GM23248 (cell line): ENCODE data around the gene NKIRAS1. TPM values are rescaled to one million over a fixed set of nuclear protein-coding genes. Genes with fewer than 3 reads are reported as not detected.

ENCODE experiments used
- DNase-seq: peaks from one replicate; pipeline ENCODE4 v3.0.0-alpha.2; 2015
- H2AFZ ChIP-seq: fragments of 200-600 bp; sonication (generic); 2 replicates; pipeline ENCODE4 v1.6.1; 2016; ENCODE audit warnings: antibody characterized with exemption
- H3F3A ChIP-seq: fragments of 200-600 bp; sonication (generic); 2 replicates; pipeline ENCODE4 v1.6.1; 2016; ENCODE audit warnings: mild to moderate bottlenecking, antibody characterized with exemption, mixed run types; ENCODE audit not compliant: insufficient read depth
- H3K27ac ChIP-seq: fragments of 200-600 bp; sonication (generic); 2 replicates; pipeline ENCODE4 v1.5.1; 2016; ENCODE audit warnings: mild to moderate bottlenecking
- H3K27me3 ChIP-seq: fragments of 200-600 bp; sonication (generic); replicated peaks from 2 replicates; pipeline ENCODE4 v1.6.1; 2016; ENCODE audit warnings: mild to moderate bottlenecking; ENCODE audit not compliant: insufficient read depth
- H3K36me3 ChIP-seq: fragments of 200-600 bp; sonication (generic); 2 replicates; pipeline ENCODE4 v1.6.1; 2016; ENCODE audit warnings: low read depth, mild to moderate bottlenecking
- H3K4me1 ChIP-seq: fragments of 200-600 bp; sonication (generic); 2 replicates; pipeline ENCODE4 v1.6.1; 2016; ENCODE audit warnings: mild to moderate bottlenecking; ENCODE audit not compliant: insufficient read depth
- H3K4me2 ChIP-seq: fragments of 200-600 bp; sonication (generic); one replicate; pipeline ENCODE4 v1.6.1; 2016; ENCODE audit warnings: mild to moderate bottlenecking; ENCODE audit not compliant: unreplicated experiment
- H3K4me3 ChIP-seq: fragments of 200-600 bp; sonication (generic); 2 replicates; pipeline ENCODE4 v1.5.1; 2016; ENCODE audit warnings: mild to moderate bottlenecking
- H3K79me2 ChIP-seq: fragments of 200-600 bp; sonication (generic); 2 replicates; pipeline ENCODE4 v1.6.1; 2016; ENCODE audit warnings: mild to moderate bottlenecking; ENCODE audit not compliant: insufficient read depth
- H3K9ac ChIP-seq: fragments of 200-600 bp; sonication (generic); 2 replicates; pipeline ENCODE4 v1.6.1; 2016; ENCODE audit warnings: mild to moderate bottlenecking
- H3K9me2 ChIP-seq: fragments of 200-600 bp; sonication (generic); 2 replicates; pipeline ENCODE4 v1.6.1; 2016; ENCODE audit warnings: mixed run types, mild to moderate bottlenecking, moderate library complexity; ENCODE audit not compliant: insufficient read depth
- H3K9me3 ChIP-seq: fragments of 200-600 bp; sonication (generic); one replicate; pipeline ENCODE4 v1.6.1; 2017; ENCODE audit warnings: low read depth
- H4K20me1 ChIP-seq: fragments of 200-600 bp; sonication (generic); 2 replicates; pipeline ENCODE4 v1.6.0; 2016; ENCODE audit not compliant: insufficient read depth
- EZH2 ChIP-seq: fragments of 200-600 bp; sonication (generic); IDR thresholded peaks from 2 replicates; pipeline ENCODE4 v1.6.1; 2018; ENCODE audit warnings: antibody characterized with exemption, mild to moderate bottlenecking; ENCODE audit not compliant: insufficient read depth, poor library complexity, severe bottlenecking
- EZH2phosphoT487 ChIP-seq: fragments of 200-600 bp; sonication (generic); IDR thresholded peaks from 2 replicates; pipeline ENCODE4 v1.6.1; 2018; ENCODE audit warnings: antibody characterized with exemption, moderate library complexity, mild to moderate bottlenecking, low read depth; ENCODE audit not compliant: insufficient read depth
- WGBS, 2 experiments: methylation state at CpG; one replicate each; pipeline ENCODE4 v1.1.6; 2015 to 2017; ENCODE audit warnings: low lambda C conversion rate in 2 of 2, low coverage in 1 of 2; ENCODE audit errors: missing lambda C conversion rate in 2 of 2; 5-methylcytosine and 5-hydroxymethylcytosine counted together
- in situ Hi-C: fragments of 300-500 bp; cut with MboI; formaldehyde crosslinking; loops from 2 replicates; pipeline ENCODE4 v1.15.0; 2020
- polyA plus RNA-seq: library from polyadenylated mRNA; unstranded; fragments of >200 nt; fragmentation: Nextera tagmentation; extraction: Ambion mirVana; gene quantifications from 2 replicates; pipeline ENCODE4 v1.2.1, GENCODE V29; 2016
- total RNA-seq: library from RNA; depleted of rRNA; stranded (reverse); fragments of >200 nt; shearing (Covaris generic); gene quantifications from 2 replicates; pipeline ENCODE4 v1.2.3, GENCODE V29; 2014

Gene NKIRAS1
- total and polyA plus RNA-seq, 2 experiments from 2014 or later, result 15.0 to 17.2 TPM

GRCh38 chr3:23911397-23911796 lies 5.4 kb downstream of the NKIRAS1 start:
- Histone ChIP-seq H3K4me1 (peaks cover 20% of the 10 kb centered on the region), H2AFZ (no peak overlapping the region), H3K9me2 (no peaks in the 10 kb centered on the region), H3K36me3 (peaks cover 16% of the 10 kb centered on the region), H3K4me2 (no peak overlapping the region), H3K27ac (no peak overlapping the region), H3K79me2 (peaks cover 59% of the 10 kb centered on the region), H3K9ac (no peak overlapping the region), H3K9me3 (no peaks in the 10 kb centered on the region), H3K4me3 (no peak overlapping the region), H3F3A (peaks cover 21% of the 10 kb centered on the region), H3K27me3 (no peaks in the 10 kb centered on the region), H4K20me1 (no peaks in the 10 kb centered on the region)
- WGBS, 2 experiments, result 92 to 100% methylated on average over 2 of the region's 2 CpGs
- TF ChIP-seq EZH2phosphoT487 (no peak), EZH2 (no peak)
- in situ Hi-C loops, result no loop called here
- DNase-seq, result no peak

GRCh38 chr3:23909341-23909740 lies 7.4 kb downstream of the NKIRAS1 start:
- Histone ChIP-seq H3K9me2 (no peaks in the 10 kb centered on the region), H2AFZ (no peak overlapping the region), H3K4me1 (peaks cover 5% of the 10 kb centered on the region; the same call in 1 of the 2 replicates), H3K79me2 (peaks cover 39% of the 10 kb centered on the region), H3K4me3 (no peak overlapping the region), H3K4me2 (no peak overlapping the region), H4K20me1 (no peaks in the 10 kb centered on the region), H3K9ac (no peak overlapping the region), H3K27me3 (no peaks in the 10 kb centered on the region), H3K27ac (no peak overlapping the region), H3K36me3 (peaks cover 16% of the 10 kb centered on the region), H3F3A (0 out of 2 replicates have a peak, but pooled peaks cover 2% of the 10 kb centered on the region), H3K9me3 (no peaks in the 10 kb centered on the region)
- in situ Hi-C loops, result no loop called here
- 92 to 95% methylated on average over 7 of the region's 7 CpGs for WGBS, 2 experiments
- no peak for DNase-seq
- no peak for TF ChIP-seq EZH2
- no peak for TF ChIP-seq EZH2phosphoT487

- Histone ChIP-seq H3K36me3 (peaks cover 12% of the 10 kb centered on the region), H4K20me1 (no peaks in the 10 kb centered on the region), H3K4me2 (no peak overlapping the region), H3K79me2 (no peaks in the 10 kb centered on the region), H3K9ac (no peak overlapping the region), H3K9me2 (no peaks in the 10 kb centered on the region), H3K4me3 (no peak overlapping the region), H3K27ac (no peak overlapping the region), H3K9me3 (no peaks in the 10 kb centered on the region), H3K27me3 (no peaks in the 10 kb centered on the region), H3F3A (0 out of 2 replicates have a peak, but pooled peaks cover 3% of the 10 kb centered on the region), H2AFZ (no peak overlapping the region), H3K4me1 (no peaks in the 10 kb centered on the region; the same call in 1 of the 2 replicates)
- DNase-seq, result no peak
- TF ChIP-seq EZH2phosphoT487 (no peak), EZH2 (no peak)
- in situ Hi-C loops, result no loop called here
Measured at GRCh38 chr3:23904545-23904944, 12.2 kb downstream of the NKIRAS1 start.

GRCh38 chr3:23900744-23901143 lies 16.0 kb downstream of the NKIRAS1 start:
- Histone ChIP-seq H3K4me1 (no peaks in the 10 kb centered on the region; the same call in 1 of the 2 replicates), H3K79me2 (no peaks in the 10 kb centered on the region), H3K4me2 (no peak overlapping the region), H3K27me3 (no peaks in the 10 kb centered on the region), H3K36me3 (0 out of 2 replicates have a peak, but pooled peaks cover 7% of the 10 kb centered on the region), H3K9me2 (no peaks in the 10 kb centered on the region), H3F3A (0 out of 2 replicates have a peak, but pooled peaks cover 3% of the 10 kb centered on the region), H2AFZ (no peak overlapping the region), H4K20me1 (no peaks in the 10 kb centered on the region), H3K27ac (no peak overlapping the region), H3K9me3 (no peaks in the 10 kb centered on the region), H3K9ac (no peak overlapping the region), H3K4me3 (no peak overlapping the region)
- no peak for TF ChIP-seq EZH2
- WGBS, 2 experiments, result 66 to 72% methylated on average over 6 of the region's 6 CpGs
- in situ Hi-C loops, result no loop called here
- DNase-seq, result peak; percentile 44

GRCh38 chr3:23895181-23895580 lies 21.6 kb downstream of the NKIRAS1 start:
- H3K9me3 ChIP-seq, result no peaks in the 10 kb centered on the region
- no peak for DNase-seq
- H3K4me2 ChIP-seq, result no peak overlapping the region
- 95 to 99% methylated on average over 4 of the region's 4 CpGs for WGBS, 2 experiments
- no peak overlapping the region for H2AFZ ChIP-seq
- peaks cover 17% of the 10 kb centered on the region; the same call in 1 of the 2 replicates for H3K36me3 ChIP-seq
- no peak overlapping the region for H3K9ac ChIP-seq
- H3K4me3 ChIP-seq, result no peak overlapping the region
- no peaks in the 10 kb centered on the region for H3K9me2 ChIP-seq
- TF ChIP-seq EZH2 (no peak), EZH2phosphoT487 (no peak)
- no peak overlapping the region for H3K27ac ChIP-seq
- no peaks in the 10 kb centered on the region for H4K20me1 ChIP-seq
- in situ Hi-C loops, result no loop called here
- no peaks in the 10 kb centered on the region for H3K79me2 ChIP-seq
- no peaks in the 10 kb centered on the region for H3K4me1 ChIP-seq
- H3F3A ChIP-seq, result no peaks in the 10 kb centered on the region
- H3K27me3 ChIP-seq, result no peaks in the 10 kb centered on the region
